ENCODE results near the gene SLC6A8.

Gene SLC6A8

GRCh38 chrX:153642655-153643430 is 44.9 kb upstream of the SLC6A8 start:
- no peak for ATAC-seq (ENCODE audit: low read depth)
- TF ChIP-seq CTCF (IDR thresholded peaks at IDR 0.05; ENCODE audit: poor library complexity, severe bottlenecking): no peak
- DNase-seq (ENCODE audit: low spot score): peak; percentile 23
- Histone ChIP-seq H3K9me3 (ENCODE audit: severe bottlenecking) (no peaks in the 10 kb centered on the region), H3K4me1 (ENCODE audit: insufficient read depth, poor library complexity, severe bottlenecking) (peaks cover 5% of the 10 kb centered on the region), H3K36me3 (ENCODE audit: low read depth) (no peaks in the 10 kb centered on the region), H3K27me3 (ENCODE audit: insufficient read depth, poor library complexity, severe bottlenecking) (peaks cover 18% of the 10 kb centered on the region), H3K27ac (ENCODE audit: poor library complexity, severe bottlenecking) (no peak overlapping the region), H3K4me3 (ENCODE audit: severe bottlenecking) (no peak overlapping the region)

GRCh38 chrX:153643431-153644351 is 44.0 kb upstream of the SLC6A8 start:
- DNase-seq (ENCODE audit: low spot score): peak; percentile 24
- Histone ChIP-seq H3K4me3 (ENCODE audit: severe bottlenecking) (no peak overlapping the region), H3K27me3 (ENCODE audit: insufficient read depth, poor library complexity, severe bottlenecking) (peaks cover 18% of the 10 kb centered on the region), H3K36me3 (ENCODE audit: low read depth) (no peaks in the 10 kb centered on the region), H3K9me3 (ENCODE audit: severe bottlenecking) (no peaks in the 10 kb centered on the region), H3K4me1 (ENCODE audit: insufficient read depth, poor library complexity, severe bottlenecking) (peaks cover 5% of the 10 kb centered on the region), H3K27ac (ENCODE audit: poor library complexity, severe bottlenecking) (no peak overlapping the region)
- TF ChIP-seq CTCF (IDR thresholded peaks at IDR 0.05; ENCODE audit: poor library complexity, severe bottlenecking): no peak
- ATAC-seq (ENCODE audit: low read depth): no peak

GRCh38 chrX:153644356-153645125 is 43.2 kb upstream of the SLC6A8 start:
- Histone ChIP-seq H3K27ac (ENCODE audit: poor library complexity, severe bottlenecking) (no peak overlapping the region), H3K9me3 (ENCODE audit: severe bottlenecking) (no peaks in the 10 kb centered on the region), H3K36me3 (ENCODE audit: low read depth) (no peaks in the 10 kb centered on the region), H3K27me3 (ENCODE audit: insufficient read depth, poor library complexity, severe bottlenecking) (peaks cover 18% of the 10 kb centered on the region), H3K4me3 (ENCODE audit: severe bottlenecking) (no peak overlapping the region), H3K4me1 (ENCODE audit: insufficient read depth, poor library complexity, severe bottlenecking) (peaks cover 5% of the 10 kb centered on the region)
- DNase-seq (ENCODE audit: low spot score) (peak; percentile 32), ATAC-seq (ENCODE audit: low read depth) (no peak)
- TF ChIP-seq CTCF (IDR thresholded peaks at IDR 0.05; ENCODE audit: poor library complexity, severe bottlenecking): no peak

GRCh38 chrX:153645151-153645550 is 42.6 kb upstream of the SLC6A8 start:
- DNase-seq (ENCODE audit: low spot score): no peak
- no peak for TF ChIP-seq CTCF (IDR thresholded peaks at IDR 0.05; ENCODE audit: poor library complexity, severe bottlenecking)
- no peak for ATAC-seq (ENCODE audit: low read depth)
- Histone ChIP-seq H3K36me3 (ENCODE audit: low read depth) (no peaks in the 10 kb centered on the region), H3K9me3 (ENCODE audit: severe bottlenecking) (no peaks in the 10 kb centered on the region), H3K4me3 (ENCODE audit: severe bottlenecking) (no peak overlapping the region), H3K27ac (ENCODE audit: poor library complexity, severe bottlenecking) (no peak overlapping the region), H3K4me1 (ENCODE audit: insufficient read depth, poor library complexity, severe bottlenecking) (peaks cover 5% of the 10 kb centered on the region), H3K27me3 (ENCODE audit: insufficient read depth, poor library complexity, severe bottlenecking) (peaks cover 18% of the 10 kb centered on the region)
